DOHH2 (cell line): ENCODE results near the gene CERS5.

Source experiments
- EZH2phosphoT487 ChIP-seq: fragments of 200-600 bp; sonication (generic); IDR thresholded peaks from 2 replicates; pipeline ENCODE4 v1.6.1; 2017; ENCODE audit warnings: borderline replicate concordance, mild to moderate bottlenecking, antibody characterized with exemption, low read length, moderate library complexity, mixed read lengths
- TF ChIP-seq, protein P1 (sequence below): fragments of 200-600 bp; sonication (generic); IDR thresholded peaks from one replicate; pipeline ENCODE4 v1.5.1; 2014; ENCODE audit warnings: antibody characterized with exemption, mild to moderate bottlenecking, low read depth, low read length; ENCODE audit not compliant: poor library complexity, severe bottlenecking

GRCh38 chr12:50123203-50123602, 44.0 kb downstream of the CERS5 start:
- TF ChIP-seq, protein P1, sequence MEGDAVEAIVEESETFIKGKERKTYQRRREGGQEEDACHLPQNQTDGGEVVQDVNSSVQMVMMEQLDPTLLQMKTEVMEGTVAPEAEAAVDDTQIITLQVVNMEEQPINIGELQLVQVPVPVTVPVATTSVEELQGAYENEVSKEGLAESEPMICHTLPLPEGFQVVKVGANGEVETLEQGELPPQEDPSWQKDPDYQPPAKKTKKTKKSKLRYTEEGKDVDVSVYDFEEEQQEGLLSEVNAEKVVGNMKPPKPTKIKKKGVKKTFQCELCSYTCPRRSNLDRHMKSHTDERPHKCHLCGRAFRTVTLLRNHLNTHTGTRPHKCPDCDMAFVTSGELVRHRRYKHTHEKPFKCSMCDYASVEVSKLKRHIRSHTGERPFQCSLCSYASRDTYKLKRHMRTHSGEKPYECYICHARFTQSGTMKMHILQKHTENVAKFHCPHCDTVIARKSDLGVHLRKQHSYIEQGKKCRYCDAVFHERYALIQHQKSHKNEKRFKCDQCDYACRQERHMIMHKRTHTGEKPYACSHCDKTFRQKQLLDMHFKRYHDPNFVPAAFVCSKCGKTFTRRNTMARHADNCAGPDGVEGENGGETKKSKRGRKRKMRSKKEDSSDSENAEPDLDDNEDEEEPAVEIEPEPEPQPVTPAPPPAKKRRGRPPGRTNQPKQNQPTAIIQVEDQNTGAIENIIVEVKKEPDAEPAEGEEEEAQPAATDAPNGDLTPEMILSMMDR: no peak
- TF ChIP-seq EZH2phosphoT487: no peak
